NCI-H2196 (cell line): ENCODE data around the gene SND1.
A peak's percentile ranks its signal among the peaks of the same experiment; 100 is the strongest.
"Not testable (repeated sequence)": the region's sequence is repeated elsewhere in the genome, so short reads cannot be mapped to it uniquely, and the experiment has no call there.

Experiments used
- DNase-seq: peaks from one replicate; lab custom pipeline; 2025; ENCODE audit not compliant: unreplicated experiment; lab: John Stamatoyannopoulos, UW

Gene SND1

GRCh38 chr7:127901895-127902703, 250.1 kb downstream of the SND1 start:
- DNase-seq, result no peak

GRCh38 chr7:127902753-127903152, 250.8 kb downstream of the SND1 start:
- not testable (repeated sequence) for DNase-seq

GRCh38 chr7:127903892-127904669, 252.1 kb downstream of the SND1 start:
- no peak for DNase-seq

GRCh38 chr7:127904670-127904985, 252.6 kb downstream of the SND1 start:
- no peak for DNase-seq

GRCh38 chr7:127905021-127905420, 253.0 kb downstream of the SND1 start:
- DNase-seq, result no peak

- DNase-seq, result no peak
These were observed 253.7 kb downstream of the SND1 start for GRCh38 chr7:127905491-127906330.

- no peak for DNase-seq
These were observed 255.4 kb downstream of the SND1 start for GRCh38 chr7:127907110-127908040.

GRCh38 chr7:127908430-127909258, 256.6 kb downstream of the SND1 start:
- DNase-seq, result no peak

GRCh38 chr7:127909424-127910152, 257.6 kb downstream of the SND1 start:
- DNase-seq, result no peak

- DNase-seq, result no peak
These were observed 258.7 kb downstream of the SND1 start for GRCh38 chr7:127910670-127911069.

- no peak for DNase-seq
These were observed 260.0 kb downstream of the SND1 start for GRCh38 chr7:127911968-127912511.

- peak; percentile 12 for DNase-seq
These were observed 260.9 kb downstream of the SND1 start for GRCh38 chr7:127912901-127913300.

GRCh38 chr7:127913686-127914085, 261.7 kb downstream of the SND1 start:
- no peak for DNase-seq

- no peak for DNase-seq
These were observed 262.7 kb downstream of the SND1 start for GRCh38 chr7:127914693-127915092.

- DNase-seq, result no peak
These were observed 264.7 kb downstream of the SND1 start for GRCh38 chr7:127916735-127917134.

GRCh38 chr7:127918130-127918529, 266.1 kb downstream of the SND1 start:
- no peak for DNase-seq

- DNase-seq, result no peak
These were observed 268.9 kb downstream of the SND1 start for GRCh38 chr7:127920787-127921438.

- DNase-seq, result no peak
These were observed 270.7 kb downstream of the SND1 start for GRCh38 chr7:127922656-127923055.
